HG03175 (cell line): ENCODE measurements around the gene SMIM36.
"Not testable (repeated sequence)": the region's sequence is repeated elsewhere in the genome, so short reads cannot be mapped to it uniquely, and the experiment has no call there.

Experiments used
- ATAC-seq: cut with Tn5 transposase; IDR thresholded peaks from one replicate; pipeline ENCODE4 v1.9.1; 2021; ENCODE audit warnings: mild to moderate bottlenecking, moderate library complexity; ENCODE audit not compliant: unreplicated experiment

SMIM36 gene

GRCh38 chr17:55456307-55457240 is 54.7 kb downstream of the SMIM36 start:
- ATAC-seq: no peak

- no peak for ATAC-seq
Observed at GRCh38 chr17:55454906-55455474, 56.3 kb downstream of the SMIM36 start.

GRCh38 chr17:55453839-55454557 is 57.3 kb downstream of the SMIM36 start:
- ATAC-seq: no peak

- ATAC-seq: peak; percentile 84
Observed at GRCh38 chr17:55452139-55452790, 59.0 kb downstream of the SMIM36 start.

GRCh38 chr17:55451758-55452138 is 59.5 kb downstream of the SMIM36 start:
- no peak for ATAC-seq

GRCh38 chr17:55451203-55451641 is 60.0 kb downstream of the SMIM36 start:
- ATAC-seq: no peak

- ATAC-seq: no peak
Observed at GRCh38 chr17:55450232-55450825, 60.9 kb downstream of the SMIM36 start.

GRCh38 chr17:55448681-55449080 is 62.6 kb downstream of the SMIM36 start:
- ATAC-seq: no peak

- ATAC-seq: no peak
Observed at GRCh38 chr17:55446581-55447205, 64.6 kb downstream of the SMIM36 start.

- ATAC-seq: not testable (repeated sequence)
Observed at GRCh38 chr17:55446004-55446403, 65.2 kb downstream of the SMIM36 start.

GRCh38 chr17:55444471-55445441 is 66.5 kb downstream of the SMIM36 start:
- peak; percentile 82 for ATAC-seq

- no peak for ATAC-seq
Observed at GRCh38 chr17:55443904-55444303, 67.3 kb downstream of the SMIM36 start.

GRCh38 chr17:55442953-55443683 is 68.1 kb downstream of the SMIM36 start:
- ATAC-seq: no peak

- no peak for ATAC-seq
Observed at GRCh38 chr17:55442462-55442861, 68.8 kb downstream of the SMIM36 start.

GRCh38 chr17:55441544-55441943 is 69.7 kb downstream of the SMIM36 start:
- ATAC-seq: no peak

GRCh38 chr17:55440391-55440790 is 70.9 kb downstream of the SMIM36 start:
- no peak for ATAC-seq

- peak; percentile 80 for ATAC-seq
Observed at GRCh38 chr17:55437159-55437605, 74.1 kb downstream of the SMIM36 start.
